SH-SY5Y (cell line): ENCODE results near the gene PGBD5.

Experiments
- GATA2 ChIP-seq: IDR thresholded peaks from 2 replicates; pipeline ENCODE4 v1.6.1; 2011; ENCODE audit warnings: mild to moderate bottlenecking, low read depth, low read length
- GATA3 ChIP-seq: IDR thresholded peaks from 2 replicates; pipeline ENCODE4 v1.6.1; 2011; ENCODE audit warnings: low read depth, mild to moderate bottlenecking, low read length, moderate library complexity

DNA sequence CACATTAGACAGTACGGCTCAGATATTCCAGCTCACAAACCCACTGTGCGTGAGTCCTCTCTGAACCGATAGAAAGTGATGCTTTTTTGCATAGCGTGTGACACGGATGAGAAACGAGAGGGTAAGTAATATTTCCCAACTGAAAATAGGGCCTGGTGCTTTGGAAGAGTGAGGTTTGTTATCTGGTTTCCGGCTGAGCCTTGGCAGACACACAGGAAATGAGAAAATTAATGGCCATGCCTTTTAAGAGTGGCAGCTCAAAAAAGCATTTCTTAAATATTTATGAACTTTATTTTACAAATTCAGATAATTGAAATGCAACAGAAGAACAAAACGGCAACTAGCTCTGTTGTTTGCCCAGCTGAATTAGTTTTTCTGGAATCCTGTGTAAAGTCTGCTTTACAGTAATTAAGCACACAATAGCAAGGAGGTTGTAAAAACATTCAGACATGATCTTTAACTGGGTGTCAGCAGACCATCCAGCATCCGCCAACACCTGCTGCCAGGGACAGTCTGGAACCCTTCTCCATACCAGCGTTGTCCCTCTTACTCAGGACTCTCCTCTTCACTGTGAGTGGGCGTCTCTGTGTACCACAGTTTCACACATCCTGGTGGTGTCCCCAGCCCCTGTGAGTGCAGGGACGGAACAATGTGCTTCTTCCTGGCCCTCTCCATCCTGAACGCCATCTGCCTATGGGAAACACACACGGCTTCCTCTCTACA, 155.4 kb downstream of the PGBD5 start:
- TF ChIP-seq GATA3 (no peak), GATA2 (peak; percentile 71)
